Hematopoietic multipotent progenitor cell treated with erythropoietin and hydrocortisone succinate and interleukin-3 and kit ligand, for 6 days (in vitro differentiated cells): ENCODE measurements around the gene FXYD3.

Source experiments
- DNase-seq: peaks from one replicate; pipeline ENCODE4 v3.0.0-alpha.2; 2015

FXYD3 gene, protein sequence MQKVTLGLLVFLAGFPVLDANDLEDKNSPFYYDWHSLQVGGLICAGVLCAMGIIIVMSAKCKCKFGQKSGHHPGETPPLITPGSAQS

DNA sequence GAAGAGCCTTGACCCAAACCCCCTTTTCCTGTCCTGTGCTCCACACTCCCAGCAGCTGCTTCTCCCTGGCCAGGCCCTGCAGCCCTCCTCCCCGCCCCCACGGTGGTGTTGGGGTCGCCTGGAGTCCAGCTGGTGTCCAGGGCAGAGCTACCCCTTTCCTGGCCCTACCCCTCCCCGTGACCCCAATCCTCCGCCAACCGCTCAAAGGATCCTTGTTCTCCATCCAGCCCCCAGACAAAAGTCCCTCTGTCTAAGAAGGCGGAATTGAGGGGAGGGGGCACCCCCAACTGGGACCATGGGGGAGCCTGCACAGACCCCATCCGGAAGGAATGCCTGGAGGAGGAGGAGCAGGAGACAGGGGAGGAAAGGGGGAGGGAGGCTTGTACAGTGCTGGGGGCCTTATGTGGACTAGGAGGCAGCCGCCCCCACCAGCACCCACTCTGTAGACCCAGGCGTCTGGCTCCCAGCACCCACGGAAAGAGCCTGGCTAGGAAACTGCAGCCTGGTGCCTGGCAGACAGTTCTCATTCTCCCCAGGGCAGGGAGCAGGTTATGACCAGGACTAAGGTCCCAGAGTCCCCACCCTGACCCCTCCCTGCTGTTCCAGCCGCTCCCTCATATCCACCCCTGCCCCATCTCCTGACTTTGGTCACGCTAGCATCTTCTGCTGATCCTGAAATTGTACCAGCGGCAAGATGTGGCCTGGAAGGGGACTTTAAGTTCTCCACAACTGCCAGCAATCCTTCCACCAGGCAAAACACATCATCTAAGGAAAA lies at the start of gene FXYD3:
Gene FXYD3 (plus strand): TSS at position 647 of the 775 bp plus-strand sequence. CDS start 3,554 bp downstream, outside the sequence.
- DNase-seq: no peak

DNA sequence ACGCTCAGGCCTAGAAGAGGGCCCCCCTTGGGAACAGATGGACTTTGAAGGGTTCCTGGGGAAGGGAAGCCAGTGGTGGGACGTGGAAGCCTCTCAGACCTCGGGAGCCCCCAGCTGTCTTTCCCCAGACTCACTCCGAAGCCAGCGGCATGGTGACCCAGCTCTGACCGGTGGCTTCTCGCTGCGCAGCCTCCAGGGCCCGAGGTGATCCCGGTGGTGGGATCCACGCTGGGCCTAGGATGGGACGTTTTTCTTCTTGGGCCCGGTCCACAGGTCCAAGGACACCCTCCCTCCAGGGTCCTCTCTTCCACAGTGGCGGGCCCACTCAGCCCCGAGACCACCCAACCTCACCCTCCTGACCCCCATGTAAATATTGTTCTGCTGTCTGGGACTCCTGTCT lies 49.5 kb upstream of the FXYD3 start:
- no peak for DNase-seq

DNA sequence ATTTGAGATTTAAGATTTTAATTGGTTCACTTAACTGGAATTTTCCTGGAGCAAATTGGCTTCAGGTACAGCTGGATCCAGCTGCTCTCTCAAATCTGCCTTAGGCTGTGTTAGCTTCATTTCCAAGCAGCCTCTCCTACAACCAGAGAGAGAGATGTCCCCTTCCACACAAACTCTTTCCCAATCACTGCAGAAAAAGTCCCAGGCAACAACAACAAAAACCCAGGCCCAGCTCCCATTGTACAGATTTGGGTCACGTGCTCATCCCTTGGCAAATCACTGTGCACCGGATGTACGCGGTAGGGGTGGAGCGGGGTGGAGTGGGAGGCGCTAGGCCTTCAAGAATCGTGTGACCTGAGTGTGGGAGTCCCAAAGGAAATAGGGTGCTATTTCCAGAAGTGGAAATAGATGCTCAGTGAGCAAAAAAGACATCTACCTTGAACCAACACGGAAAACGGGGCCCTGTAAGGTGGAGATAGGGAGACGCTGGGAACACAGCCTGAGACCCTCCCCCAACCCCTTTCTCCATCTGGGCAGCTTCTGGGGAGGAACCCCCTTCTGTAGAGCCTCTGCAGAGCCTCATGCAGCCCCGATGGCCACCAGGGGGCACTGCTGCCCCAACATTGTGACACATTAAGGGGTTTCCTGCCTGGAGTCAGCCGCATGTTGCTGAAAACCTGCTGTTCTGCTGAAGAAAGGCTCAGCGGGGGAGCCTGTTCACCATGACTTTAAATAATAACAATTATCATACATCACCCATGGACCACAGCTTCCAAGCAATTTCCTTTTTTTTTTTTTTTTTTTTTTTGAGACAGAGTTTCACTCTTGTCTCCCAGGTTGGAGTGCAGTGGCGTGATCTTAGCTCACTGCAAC lies 48.7 kb upstream of the FXYD3 start:
- peak; percentile 95 for DNase-seq

DNA sequence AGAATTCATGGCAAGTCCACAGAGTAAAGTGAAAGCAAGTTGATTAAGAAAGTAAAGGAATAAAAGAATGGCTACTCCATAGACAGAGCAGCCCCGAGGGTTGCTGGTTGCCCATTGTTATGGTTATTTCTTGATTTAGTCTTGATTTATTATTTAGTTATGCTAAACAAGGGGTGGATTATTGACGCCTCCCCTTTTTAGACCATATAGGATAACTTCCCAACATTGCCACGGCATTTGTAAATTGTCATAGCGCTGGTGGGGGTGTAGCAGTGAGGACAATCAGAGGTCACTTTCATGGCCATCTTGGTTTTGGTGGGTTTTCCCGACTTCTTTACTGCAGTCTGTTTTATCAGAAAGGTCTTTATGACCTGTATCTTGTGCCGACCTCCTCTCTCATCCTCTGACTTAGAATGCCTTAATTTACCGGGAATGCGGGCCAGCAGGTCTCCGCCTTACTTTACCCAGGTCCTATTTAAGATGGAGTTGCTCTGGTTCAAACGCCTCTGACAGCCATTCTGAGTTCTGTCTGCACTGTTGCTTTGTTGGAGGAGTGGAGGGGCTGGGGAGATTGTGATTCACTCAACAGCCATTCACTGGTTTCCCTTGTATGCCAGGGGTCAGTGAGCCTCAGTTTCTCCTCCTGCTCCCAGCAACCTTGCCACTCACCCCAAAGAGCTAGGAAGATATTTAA lies 46.5 kb upstream of the FXYD3 start:
- no peak for DNase-seq

DNA sequence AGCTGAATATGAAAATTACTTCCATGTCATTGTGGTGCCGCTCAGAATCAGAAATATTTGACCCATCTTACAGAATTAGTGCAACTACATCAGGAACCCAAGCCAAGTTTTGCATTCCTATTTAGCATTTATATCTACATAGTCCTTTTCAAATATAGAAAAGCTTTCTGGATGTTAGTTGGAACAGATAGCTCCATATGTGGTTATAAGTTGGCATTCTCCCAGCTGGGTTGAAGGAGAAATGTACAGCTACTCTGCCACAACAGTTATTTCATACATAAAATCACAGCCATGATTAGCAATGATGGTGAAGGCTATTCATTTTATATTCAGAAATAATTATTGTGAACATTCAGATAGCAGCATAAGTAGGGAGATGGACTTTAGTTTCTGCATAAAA lies 45.9 kb upstream of the FXYD3 start:
- peak; percentile 44 for DNase-seq

- DNase-seq: no peak
These were observed 45.2 kb upstream of the FXYD3 start for GRCh38 chr19:35070471-35070870.

- no peak for DNase-seq
These were observed 42.1 kb upstream of the FXYD3 start for GRCh38 chr19:35073516-35073915.

- no peak for DNase-seq
These were observed 41.7 kb upstream of the FXYD3 start for GRCh38 chr19:35073941-35074340.

- no peak for DNase-seq
These were observed 41.0 kb upstream of the FXYD3 start for GRCh38 chr19:35074426-35075201.

GRCh38 chr19:35075202-35076025 lies 40.2 kb upstream of the FXYD3 start:
- no peak for DNase-seq

GRCh38 chr19:35076026-35076370 lies 39.6 kb upstream of the FXYD3 start:
- DNase-seq: no peak

- DNase-seq: no peak
These were observed 39.0 kb upstream of the FXYD3 start for GRCh38 chr19:35076657-35077056.

DNA sequence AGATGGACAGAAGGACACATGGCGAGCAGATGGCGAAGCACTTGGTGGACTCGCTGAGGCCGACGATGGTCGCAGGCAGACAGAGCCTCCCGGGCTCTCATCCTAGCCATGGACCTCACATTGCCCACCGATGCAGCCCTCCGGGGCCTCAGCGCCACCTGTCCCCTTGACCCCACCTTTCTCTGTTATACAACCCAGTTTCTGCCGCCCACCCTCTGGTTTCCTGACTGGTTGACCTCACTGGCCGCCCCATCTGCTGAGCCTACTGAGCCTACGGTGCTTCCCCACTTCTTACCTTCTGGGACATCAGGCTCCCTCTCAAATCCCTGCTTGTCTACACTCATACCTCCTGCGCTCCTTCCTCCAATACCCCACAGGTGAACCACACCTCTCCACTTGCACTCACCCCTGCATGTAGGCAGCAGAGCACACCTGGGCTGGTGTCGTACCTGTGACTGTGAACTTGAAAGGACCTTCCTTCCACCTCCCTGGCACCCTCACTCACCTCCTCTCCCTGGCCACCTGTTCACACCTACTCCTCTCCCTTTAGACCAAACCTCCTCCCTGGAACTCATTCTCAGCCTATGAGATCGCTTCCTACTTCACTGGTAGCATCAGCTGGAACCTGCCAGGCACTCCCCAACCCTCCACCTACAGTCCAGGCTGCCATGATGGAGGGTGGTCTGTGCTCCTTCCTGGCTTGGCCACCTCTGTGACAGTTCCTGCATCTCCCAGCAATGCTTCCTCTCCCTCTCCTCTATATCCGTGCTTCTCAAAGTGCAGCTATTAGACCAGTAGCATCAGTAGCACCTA lies 38.0 kb upstream of the FXYD3 start:
- DNase-seq: no peak

- DNase-seq: no peak
These were observed 35.8 kb upstream of the FXYD3 start for GRCh38 chr19:35079826-35080225.

- DNase-seq: no peak
These were observed 34.9 kb upstream of the FXYD3 start for GRCh38 chr19:35080613-35081170.

GRCh38 chr19:35081201-35081600 lies 34.4 kb upstream of the FXYD3 start:
- no peak for DNase-seq

GRCh38 chr19:35083691-35084508 lies 31.7 kb upstream of the FXYD3 start:
- no peak for DNase-seq

DNA sequence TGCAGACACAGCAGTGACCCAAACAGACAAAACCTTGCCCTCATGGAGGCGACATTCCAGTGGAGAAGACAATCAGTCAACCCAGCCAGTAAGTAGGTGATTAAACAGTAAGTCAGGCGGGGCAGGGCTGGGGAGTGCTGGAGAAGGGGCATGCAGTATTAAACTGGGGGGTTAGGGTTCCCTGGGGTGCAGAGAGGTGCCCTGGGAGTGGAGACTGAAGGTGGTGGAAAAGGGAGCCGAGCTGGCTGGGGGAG lies 31.2 kb upstream of the FXYD3 start:
- no peak for DNase-seq

GRCh38 chr19:35085947-35086346 lies 29.7 kb upstream of the FXYD3 start:
- DNase-seq: no peak

DNA sequence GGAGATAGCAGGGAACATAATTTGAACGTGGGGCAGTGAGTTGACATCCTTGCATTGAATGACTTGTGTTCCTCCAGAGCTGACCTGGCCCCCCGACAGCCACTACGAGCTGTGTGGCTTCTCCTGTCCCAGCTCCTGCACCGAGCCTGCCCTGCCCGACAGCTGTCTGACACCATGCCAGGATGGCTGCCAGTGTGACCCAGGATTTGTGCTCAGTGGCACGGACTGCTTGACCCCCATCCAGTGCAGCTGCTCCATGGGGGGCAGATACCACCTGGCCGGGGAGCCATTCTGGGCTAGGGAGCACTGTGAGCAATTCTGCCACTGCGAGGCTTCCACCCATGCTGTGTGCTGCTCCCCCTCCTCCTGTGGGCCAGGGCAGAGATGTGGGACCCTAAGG lies 29.2 kb upstream of the FXYD3 start:
- no peak for DNase-seq
